Neural cell (in vitro differentiated cells): Measurements from ENCODE around the gene CBFA2T3.

Experiments used
- CTCF ChIP-seq: fragments of 450-650 bp; IDR thresholded peaks from 2 replicates; pipeline ENCODE4 v1.5.1; 2014; ENCODE audit warnings: antibody characterized with exemption, mild to moderate bottlenecking, moderate library complexity; ENCODE audit not compliant: poor library complexity, severe bottlenecking
- EP300 ChIP-seq: fragments of 450-650 bp; conservative IDR thresholded peaks from 2 replicates; pipeline ENCODE4 v1.6.1; 2014; ENCODE audit warnings: antibody characterized with exemption, mild to moderate bottlenecking, moderate library complexity; ENCODE audit not compliant: poor library complexity, severe bottlenecking
- EZH2 ChIP-seq: fragments of 200-600, 300-800 bp; shearing (Covaris generic), sonication (generic); IDR thresholded peaks from 2 replicates; pipeline ENCODE4 v1.6.1; 2014; ENCODE audit warnings: antibody characterized with exemption, low read length, borderline replicate concordance, mild to moderate bottlenecking; ENCODE audit not compliant: insufficient read depth, poor library complexity, severe bottlenecking
- RAD21 ChIP-seq: fragments of 450-650 bp; conservative IDR thresholded peaks from 2 replicates; pipeline ENCODE4 v1.6.1; 2014; ENCODE audit warnings: antibody characterized with exemption, mild to moderate bottlenecking, moderate library complexity
- SMC3 ChIP-seq: fragments of 450-650 bp; conservative IDR thresholded peaks from 2 replicates; pipeline ENCODE4 v1.6.1; 2014; ENCODE audit warnings: antibody characterized with exemption, mild to moderate bottlenecking, moderate library complexity; ENCODE audit not compliant: poor library complexity

- TF ChIP-seq CTCF (no peak), EP300 (no peak), SMC3 (no peak), RAD21 (no peak), EZH2 (no peak)
Observed at GRCh38 chr16:88963583-88963982, 13.4 kb downstream of the CBFA2T3 start.
